ENCODE data around the gene CHGA.

DNA sequence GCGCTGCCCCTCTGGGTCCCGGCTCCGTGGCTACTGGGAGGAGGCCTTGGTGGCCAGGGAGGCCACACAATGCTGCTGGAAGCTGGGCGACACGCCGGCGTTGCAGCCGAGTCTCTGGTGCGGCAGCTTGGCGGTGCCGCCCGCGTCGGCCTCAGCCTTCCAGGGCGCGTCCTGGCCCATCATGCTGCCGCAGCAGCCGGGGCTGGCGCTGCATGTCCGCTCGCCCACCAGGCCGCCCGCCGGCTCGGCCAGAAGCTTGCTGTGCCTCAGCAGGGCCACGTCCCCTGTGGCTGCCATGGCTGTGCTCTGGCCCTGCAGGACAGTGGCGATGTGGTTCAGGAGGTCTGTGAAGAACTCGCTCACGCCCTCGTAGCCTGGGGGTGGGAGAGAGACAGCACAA, 18.6 kb downstream of the CHGA start:
- TF ChIP-seq, protein P1, sequence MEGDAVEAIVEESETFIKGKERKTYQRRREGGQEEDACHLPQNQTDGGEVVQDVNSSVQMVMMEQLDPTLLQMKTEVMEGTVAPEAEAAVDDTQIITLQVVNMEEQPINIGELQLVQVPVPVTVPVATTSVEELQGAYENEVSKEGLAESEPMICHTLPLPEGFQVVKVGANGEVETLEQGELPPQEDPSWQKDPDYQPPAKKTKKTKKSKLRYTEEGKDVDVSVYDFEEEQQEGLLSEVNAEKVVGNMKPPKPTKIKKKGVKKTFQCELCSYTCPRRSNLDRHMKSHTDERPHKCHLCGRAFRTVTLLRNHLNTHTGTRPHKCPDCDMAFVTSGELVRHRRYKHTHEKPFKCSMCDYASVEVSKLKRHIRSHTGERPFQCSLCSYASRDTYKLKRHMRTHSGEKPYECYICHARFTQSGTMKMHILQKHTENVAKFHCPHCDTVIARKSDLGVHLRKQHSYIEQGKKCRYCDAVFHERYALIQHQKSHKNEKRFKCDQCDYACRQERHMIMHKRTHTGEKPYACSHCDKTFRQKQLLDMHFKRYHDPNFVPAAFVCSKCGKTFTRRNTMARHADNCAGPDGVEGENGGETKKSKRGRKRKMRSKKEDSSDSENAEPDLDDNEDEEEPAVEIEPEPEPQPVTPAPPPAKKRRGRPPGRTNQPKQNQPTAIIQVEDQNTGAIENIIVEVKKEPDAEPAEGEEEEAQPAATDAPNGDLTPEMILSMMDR (IDR thresholded peaks at IDR 0.05 in 8 of 11, conservative IDR thresholded peaks at IDR 0.05 in 3 of 11), result no peak
- TF ChIP-seq POLR2AphosphoS5 (IDR thresholded peaks at IDR 0.05) (peak in 1 of 3 donors; percentile 26), POLR2A (IDR thresholded peaks at IDR 0.05) (no peak)
